OCI-LY7 (cell line): Measurements from ENCODE around the gene TRIO. TPM values are rescaled to one million over a fixed set of nuclear protein-coding genes. Genes with fewer than 3 reads are reported as not detected.

Experiments used
- BruUV-seq: library from RNA; stranded (reverse); fragments of 400-500 nt; replicated peaks from 2 replicates; lab custom pipeline; 2021; lab: Mats Ljungman, UMichigan
- CTCF ChIA-PET: fragments of 300-600 bp; sonication (Branson Sonifier 250); formaldehyde crosslinking; loops from one replicate; lab custom pipeline; 2022; ENCODE audit warnings: antibody characterized with exemption; ENCODE audit not compliant: unreplicated experiment; lab: Charles Lee
- POLR2A ChIA-PET: fragments of 300-600 bp; sonication (Branson Sonifier 250); formaldehyde crosslinking; loops from one replicate; lab custom pipeline; 2022; ENCODE audit warnings: antibody characterized with exemption; lab: Charles Lee
- DNase-seq: peaks from one replicate; pipeline ENCODE4 v3.0.0-alpha.2; 2015; ENCODE audit warnings: low spot score
- H2AFZ ChIP-seq: fragments of 200-600 bp; sonication (generic), shearing (Covaris generic); 2 replicates; pipeline ENCODE4 v1.6.1; 2014; ENCODE audit warnings: mild to moderate bottlenecking, antibody characterized with exemption, low read length, moderate library complexity
- H3K27ac ChIP-seq: fragments of 200-600 bp; sonication (generic); 2 replicates; pipeline ENCODE4 v1.5.1; 2014; ENCODE audit warnings: mixed run types, low read depth, mild to moderate bottlenecking, moderate library complexity, low read length, inconsistent platforms; ENCODE audit not compliant: poor library complexity, severe bottlenecking
- H3K36me3 ChIP-seq: fragments of 200-600 bp; sonication (generic); 2 replicates; pipeline ENCODE4 v1.6.1; 2014; ENCODE audit warnings: mild to moderate bottlenecking, antibody characterized with exemption, low read length, moderate library complexity, mixed read lengths; ENCODE audit not compliant: insufficient read depth
- H3K4me1 ChIP-seq: fragments of 200-600 bp; sonication (generic); 2 replicates; pipeline ENCODE4 v1.5.1; 2014; ENCODE audit warnings: mild to moderate bottlenecking, low read length; ENCODE audit not compliant: insufficient read depth, poor library complexity, severe bottlenecking
- H3K4me2 ChIP-seq: fragments of 200-600 bp; sonication (generic); 2 replicates; pipeline ENCODE4 v1.6.1; 2014; ENCODE audit warnings: mild to moderate bottlenecking, low read length
- H3K4me3 ChIP-seq: fragments of 200-600 bp; sonication (generic); 2 replicates; pipeline ENCODE4 v1.5.1; 2014; ENCODE audit warnings: mild to moderate bottlenecking, low read depth, low read length; ENCODE audit not compliant: poor library complexity, severe bottlenecking
- H3K79me2 ChIP-seq: fragments of 200-600 bp; sonication (generic); 2 replicates; pipeline ENCODE4 v1.6.1; 2016; ENCODE audit warnings: low read depth, mild to moderate bottlenecking, low read length, moderate library complexity, mixed read lengths; ENCODE audit not compliant: insufficient read depth
- H3K9me2 ChIP-seq: fragments of 200-600 bp; sonication (generic); 2 replicates; pipeline ENCODE4 v1.6.1; 2016; ENCODE audit warnings: mild to moderate bottlenecking, low read length, mixed read lengths; ENCODE audit not compliant: insufficient read depth
- H3K9me3 ChIP-seq: fragments of 200-600 bp; sonication (generic); 2 replicates; pipeline ENCODE4 v1.6.1; 2014; ENCODE audit warnings: mild to moderate bottlenecking, mixed run types, low read length, mixed read lengths
- H4K20me1 ChIP-seq: fragments of 200-600 bp; sonication (generic); 2 replicates; pipeline ENCODE4 v1.6.1; 2014; ENCODE audit warnings: mild to moderate bottlenecking, antibody characterized with exemption, low read length, moderate library complexity, mixed read lengths; ENCODE audit not compliant: insufficient read depth
- EZH2phosphoT487 ChIP-seq: fragments of 200-600 bp; sonication (generic); IDR thresholded peaks from 2 replicates; pipeline ENCODE4 v1.6.1; 2018; ENCODE audit warnings: low read depth, borderline replicate concordance, mild to moderate bottlenecking, mixed run types, antibody characterized with exemption, low read length, moderate library complexity, mixed read lengths
- intact Hi-C: fragments of 100-400 bp; cut with micrococcal nuclease; formaldehyde crosslinking; loops from one replicate; pipeline ENCODE4 v1.10.0; 2022; ENCODE audit not compliant: unreplicated experiment
- total RNA-seq, 2 experiments: library from RNA; depleted of rRNA in 1 of 2; stranded (reverse); fragments of >200 nt in 1 of 2; shearing (Covaris generic) in 1 of 2; gene quantifications; 2 replicates each; pipeline ENCODE4 v1.2.3, GENCODE V29; 2014 to 2022
- TF ChIP-seq, protein P1 (sequence below): fragments of 200-600 bp; sonication (generic); conservative IDR thresholded peaks from 2 replicates; pipeline ENCODE4 v1.5.1; 2014; ENCODE audit warnings: mild to moderate bottlenecking, antibody characterized with exemption, low read length, moderate library complexity, mixed read lengths

Gene TRIO
- total RNA-seq, 2 experiments from 2014 or later, result 35.8 to 55.1 TPM

GRCh38 chr5:14213253-14213652, 70.1 kb downstream of the TRIO start:
- intact Hi-C loops, result loop anchor here (5.0 kb wide), 2 partner anchors 41 to 59 kb away; no protein-coding TSS in a partner anchor
- no peaks in the 10 kb centered on the region for H4K20me1 ChIP-seq
- no peaks in the 10 kb centered on the region for H3K36me3 ChIP-seq
- TSS peak; percentile 50 for BruUV-seq
- no peak for DNase-seq
- ChIA-PET POLR2A (interaction anchor here (0.8 to 1.6 kb wide), 4 partner anchors 8 to 582 kb away, joined by 3 to 7 read pairs (median 6); no protein-coding TSS in a partner anchor), CTCF (no interaction called here)
- H3K4me1 ChIP-seq, result peaks cover 97% of the 10 kb centered on the region
- H3K79me2 ChIP-seq, result peaks cover 72% of the 10 kb centered on the region; the same call in 1 of the 2 replicates
- H2AFZ ChIP-seq, result no peak overlapping the region
- TF ChIP-seq, protein P1, sequence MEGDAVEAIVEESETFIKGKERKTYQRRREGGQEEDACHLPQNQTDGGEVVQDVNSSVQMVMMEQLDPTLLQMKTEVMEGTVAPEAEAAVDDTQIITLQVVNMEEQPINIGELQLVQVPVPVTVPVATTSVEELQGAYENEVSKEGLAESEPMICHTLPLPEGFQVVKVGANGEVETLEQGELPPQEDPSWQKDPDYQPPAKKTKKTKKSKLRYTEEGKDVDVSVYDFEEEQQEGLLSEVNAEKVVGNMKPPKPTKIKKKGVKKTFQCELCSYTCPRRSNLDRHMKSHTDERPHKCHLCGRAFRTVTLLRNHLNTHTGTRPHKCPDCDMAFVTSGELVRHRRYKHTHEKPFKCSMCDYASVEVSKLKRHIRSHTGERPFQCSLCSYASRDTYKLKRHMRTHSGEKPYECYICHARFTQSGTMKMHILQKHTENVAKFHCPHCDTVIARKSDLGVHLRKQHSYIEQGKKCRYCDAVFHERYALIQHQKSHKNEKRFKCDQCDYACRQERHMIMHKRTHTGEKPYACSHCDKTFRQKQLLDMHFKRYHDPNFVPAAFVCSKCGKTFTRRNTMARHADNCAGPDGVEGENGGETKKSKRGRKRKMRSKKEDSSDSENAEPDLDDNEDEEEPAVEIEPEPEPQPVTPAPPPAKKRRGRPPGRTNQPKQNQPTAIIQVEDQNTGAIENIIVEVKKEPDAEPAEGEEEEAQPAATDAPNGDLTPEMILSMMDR, result no peak
- TF ChIP-seq EZH2phosphoT487, result no peak
- no peaks in the 10 kb centered on the region for H3K9me3 ChIP-seq
- H3K4me2 ChIP-seq, result peak overlapping the region; percentile 73
- no peaks in the 10 kb centered on the region for H3K9me2 ChIP-seq
- H3K27ac ChIP-seq, result peak overlapping the region; percentile 97
- H3K4me3 ChIP-seq, result peak overlapping the region; percentile 55

DNA sequence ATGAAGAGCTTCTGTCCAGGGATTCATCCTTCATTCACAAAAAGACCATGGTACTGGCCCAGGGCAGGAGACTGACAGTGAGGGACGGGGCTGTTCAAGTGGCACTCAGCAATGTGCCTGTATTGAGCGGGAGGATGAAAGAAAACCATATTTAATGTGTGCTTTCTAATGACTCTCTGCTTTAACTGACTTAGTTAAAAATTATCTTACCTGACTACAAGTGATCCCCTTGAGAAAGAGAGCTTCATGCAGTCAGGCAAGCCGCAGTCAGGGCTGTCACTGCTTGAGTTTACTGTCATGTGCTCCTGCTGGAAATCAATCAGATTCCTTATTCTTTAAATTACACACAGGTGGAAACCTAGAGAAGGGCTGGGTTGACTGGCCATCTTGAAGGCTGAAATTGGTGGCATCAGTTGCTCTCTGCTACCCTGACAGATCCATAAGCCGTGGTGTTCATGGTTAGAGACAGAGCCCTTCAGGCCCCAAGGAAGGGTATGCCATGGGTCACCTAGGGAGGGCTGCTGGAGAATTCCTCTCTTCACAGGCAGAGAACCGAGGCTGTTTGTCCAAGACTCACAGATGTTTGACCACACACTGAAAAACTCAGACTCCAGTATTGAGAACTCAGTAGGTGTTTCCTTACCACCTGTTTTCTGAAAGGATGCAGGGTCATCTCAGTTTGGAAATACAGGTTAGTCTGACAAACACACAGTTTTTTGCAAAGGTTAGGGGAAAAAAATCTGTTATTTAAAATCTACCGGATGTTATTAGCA, 70.9 kb downstream of the TRIO start:
- peak overlapping the region; percentile 97 for H3K27ac ChIP-seq

More for the DNA sequence above, 70.9 kb downstream of the TRIO start:
- peak overlapping the region; percentile 55 for H3K4me3 ChIP-seq
- ChIA-PET CTCF (no interaction called here), POLR2A (interaction anchor here (0.8 to 1.6 kb wide), 4 partner anchors 9 to 582 kb away, joined by 3 to 7 read pairs (median 6); no protein-coding TSS in a partner anchor)
- peak overlapping the region; percentile 51 for H3K4me2 ChIP-seq
- H3K4me1 ChIP-seq, result peaks cover 97% of the 10 kb centered on the region
- DNase-seq, result peak; percentile 67
- H4K20me1 ChIP-seq, result no peaks in the 10 kb centered on the region
- H3K79me2 ChIP-seq, result peaks cover 72% of the 10 kb centered on the region; the same call in 1 of the 2 replicates
- H2AFZ ChIP-seq, result no peak overlapping the region
- no peaks in the 10 kb centered on the region for H3K36me3 ChIP-seq
- no peaks in the 10 kb centered on the region for H3K9me3 ChIP-seq
- H3K9me2 ChIP-seq, result no peaks in the 10 kb centered on the region
- no peak for TF ChIP-seq EZH2phosphoT487
- TF ChIP-seq, protein P1, result no peak
- no TSS peak for BruUV-seq
- intact Hi-C loops, result loop anchor here (1.0 to 5.0 kb wide), 3 partner anchors 42 to 70 kb away; no protein-coding TSS in a partner anchor
